GM18951 (cell line): ENCODE results near the gene ANKS4B.

ENCODE experiments used
- POLR2A ChIP-seq: IDR thresholded peaks from 4 replicates; pipeline ENCODE4 v1.6.1; 2011; ENCODE audit warnings: mild to moderate bottlenecking; ENCODE audit not compliant: insufficient read length, insufficient read depth; ENCODE audit errors: extremely low read depth
- in situ Hi-C: fragments of 300-500 bp; cut with MboI; formaldehyde crosslinking; loops from one replicate; pipeline ENCODE4 v1.12.0; 2022; ENCODE audit warnings: low sequenced_read_pairs, mixed read lengths, inconsistent platforms; ENCODE audit not compliant: unreplicated experiment

ANKS4B gene, protein sequence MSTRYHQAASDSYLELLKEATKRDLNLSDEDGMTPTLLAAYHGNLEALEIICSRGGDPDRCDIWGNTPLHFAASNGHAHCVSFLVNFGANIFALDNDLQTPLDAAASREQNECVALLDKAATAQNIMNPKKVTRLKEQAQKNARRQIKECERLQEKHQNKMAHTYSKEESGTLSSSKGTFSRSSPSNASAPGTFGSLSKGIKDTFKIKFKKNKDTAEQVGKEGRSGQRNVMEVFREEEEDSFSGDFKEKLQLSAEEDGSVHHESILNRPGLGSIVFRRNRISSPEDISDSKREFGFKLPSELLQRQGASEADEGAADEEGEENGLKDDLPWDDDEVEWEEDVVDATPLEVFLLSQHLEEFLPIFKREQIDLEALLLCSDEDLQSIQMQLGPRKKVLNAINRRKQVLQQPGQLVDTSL

DNA sequence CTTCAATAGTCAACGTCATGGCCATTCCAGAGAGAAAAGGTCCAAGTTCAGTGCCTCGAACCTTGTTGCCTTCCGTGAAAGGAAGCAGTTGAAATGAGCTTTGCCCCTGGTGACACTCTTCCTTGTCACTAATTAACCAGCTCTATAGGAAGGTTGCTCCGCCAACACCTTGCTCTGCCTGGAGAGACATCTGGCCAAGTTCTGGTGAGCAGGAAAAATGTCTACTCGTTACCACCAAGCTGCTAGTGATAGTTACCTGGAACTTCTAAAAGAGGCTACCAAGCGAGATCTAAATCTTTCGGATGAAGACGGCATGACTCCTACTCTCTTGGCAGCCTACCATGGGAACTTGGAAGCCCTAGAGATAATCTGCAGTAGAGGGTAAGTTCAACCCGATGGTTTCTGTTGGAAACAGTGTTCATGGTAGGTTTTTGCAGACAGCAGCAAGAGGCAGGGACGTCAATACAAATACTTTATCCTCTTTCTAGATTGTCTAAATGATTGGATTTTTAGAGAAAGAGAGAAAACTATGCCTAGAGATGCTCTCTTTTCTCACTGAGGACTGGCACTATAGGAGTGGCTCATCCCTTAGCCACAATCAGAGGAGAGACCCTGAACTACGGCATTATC lies at the start of gene ANKS4B:
TSS of gene ANKS4B (plus strand) at position 179 of the 630 bp plus-strand sequence. CDS start at position 218, 39 bp downstream.
- in situ Hi-C loops: no loop called here
- TF ChIP-seq POLR2A: no peak

GRCh38 chr16:21183995-21184394 lies 49.5 kb upstream of the ANKS4B start:
- TF ChIP-seq POLR2A: no peak
- in situ Hi-C loops: loop anchor here (10.0 kb wide), 1 partner anchor 391 kb away; no protein-coding TSS in a partner anchor

GRCh38 chr16:21184834-21185233 lies 48.7 kb upstream of the ANKS4B start:
- no peak for TF ChIP-seq POLR2A
- in situ Hi-C loops: loop anchor here (10.0 kb wide), 1 partner anchor 390 kb away; no protein-coding TSS in a partner anchor

DNA sequence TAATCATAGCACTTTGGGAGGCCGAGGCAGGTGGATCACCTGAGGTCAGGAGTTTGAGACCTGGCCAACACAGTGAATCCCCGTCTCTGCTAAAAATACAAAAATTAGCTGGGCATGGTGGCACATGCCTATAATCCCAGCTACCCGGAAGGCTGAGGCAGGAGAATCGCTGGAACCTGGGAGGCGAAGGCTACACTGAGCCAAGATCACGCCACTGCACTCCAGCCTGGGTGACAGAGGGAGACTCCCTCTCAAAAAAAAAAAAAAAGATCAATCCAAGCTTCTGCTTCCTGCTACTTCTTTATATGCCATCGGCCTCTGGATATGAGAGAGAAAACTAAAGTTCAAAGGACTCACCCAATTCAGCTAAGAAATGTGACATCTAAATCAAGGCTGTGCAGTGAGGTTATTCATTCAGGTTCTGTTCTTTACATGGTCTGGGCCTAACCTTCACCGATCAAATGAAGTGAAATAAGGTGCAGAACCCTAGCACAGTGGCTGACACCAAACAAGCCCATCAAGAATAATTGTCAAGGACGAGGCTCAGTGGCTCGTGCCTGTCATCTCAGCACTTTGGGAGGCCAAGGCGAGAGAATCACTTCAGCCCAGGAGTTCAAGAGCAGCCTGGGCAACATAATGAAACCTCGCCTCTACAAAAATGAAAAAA lies 47.7 kb upstream of the ANKS4B start:
- in situ Hi-C loops: loop anchor here (10.0 kb wide), 1 partner anchor 389 kb away; no protein-coding TSS in a partner anchor

DNA sequence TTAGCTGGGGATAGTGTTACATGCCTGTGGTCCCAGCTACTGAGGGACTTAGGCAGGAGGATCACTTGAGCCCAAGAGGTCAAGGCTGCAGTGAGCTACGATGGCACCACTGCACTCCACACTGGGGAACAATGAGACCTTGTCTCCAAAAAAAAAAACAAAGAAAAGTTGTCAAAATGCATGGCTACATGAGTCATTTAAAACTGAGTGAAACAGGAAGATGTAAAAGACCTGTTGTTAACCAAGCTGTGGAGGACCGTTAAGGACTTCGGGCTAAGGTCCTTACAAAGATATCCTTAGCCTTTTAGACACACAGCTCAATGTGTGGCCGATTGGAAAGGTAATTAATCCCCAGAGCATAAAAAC lies 47.2 kb upstream of the ANKS4B start:
- TF ChIP-seq POLR2A: no peak
- in situ Hi-C loops: loop anchor here (10.0 kb wide), 1 partner anchor 388 kb away; no protein-coding TSS in a partner anchor

More for the DNA sequence above, 47.7 kb upstream of the ANKS4B start:
- TF ChIP-seq POLR2A: no peak

DNA sequence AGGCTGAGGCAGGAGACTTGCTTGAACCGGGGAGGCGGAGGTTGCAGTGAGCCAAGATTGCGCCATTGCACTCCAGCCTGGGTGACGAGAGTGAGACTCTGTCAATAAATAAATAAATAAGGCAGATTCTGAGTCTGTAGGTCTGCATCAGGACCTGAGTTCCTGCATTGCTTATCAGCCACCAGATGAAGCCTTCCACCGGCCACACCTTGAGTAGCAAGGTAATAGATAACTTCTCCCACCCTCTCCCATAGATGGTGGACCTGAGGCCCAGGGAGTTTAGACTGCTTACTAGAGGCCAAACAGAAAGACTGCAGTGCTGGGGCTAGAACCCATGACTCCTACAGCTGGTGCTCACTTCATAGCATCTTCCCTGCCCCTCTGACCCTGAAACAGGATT lies 44.2 kb upstream of the ANKS4B start:
- in situ Hi-C loops: loop anchor here (10.0 kb wide), 1 partner anchor 385 kb away; no protein-coding TSS in a partner anchor
- TF ChIP-seq POLR2A: no peak

GRCh38 chr16:21190013-21190412 lies 43.5 kb upstream of the ANKS4B start:
- in situ Hi-C loops: loop anchor here (10.0 kb wide), 1 partner anchor 85 kb away; the partner anchor contains the start of gene CRYM

GRCh38 chr16:21190599-21190998 lies 42.9 kb upstream of the ANKS4B start:
- no peak for TF ChIP-seq POLR2A
- in situ Hi-C loops: loop anchor here (10.0 kb wide), 1 partner anchor 84 kb away; the partner anchor contains the start of gene CRYM

More at GRCh38 chr16:21190013-21190412, 43.5 kb upstream of the ANKS4B start:
- no peak for TF ChIP-seq POLR2A

- in situ Hi-C loops: loop anchor here (10.0 kb wide), 1 partner anchor 82 kb away; the partner anchor contains the start of gene CRYM
- TF ChIP-seq POLR2A: no peak
Measured at GRCh38 chr16:21192991-21193390, 40.5 kb upstream of the ANKS4B start.

DNA sequence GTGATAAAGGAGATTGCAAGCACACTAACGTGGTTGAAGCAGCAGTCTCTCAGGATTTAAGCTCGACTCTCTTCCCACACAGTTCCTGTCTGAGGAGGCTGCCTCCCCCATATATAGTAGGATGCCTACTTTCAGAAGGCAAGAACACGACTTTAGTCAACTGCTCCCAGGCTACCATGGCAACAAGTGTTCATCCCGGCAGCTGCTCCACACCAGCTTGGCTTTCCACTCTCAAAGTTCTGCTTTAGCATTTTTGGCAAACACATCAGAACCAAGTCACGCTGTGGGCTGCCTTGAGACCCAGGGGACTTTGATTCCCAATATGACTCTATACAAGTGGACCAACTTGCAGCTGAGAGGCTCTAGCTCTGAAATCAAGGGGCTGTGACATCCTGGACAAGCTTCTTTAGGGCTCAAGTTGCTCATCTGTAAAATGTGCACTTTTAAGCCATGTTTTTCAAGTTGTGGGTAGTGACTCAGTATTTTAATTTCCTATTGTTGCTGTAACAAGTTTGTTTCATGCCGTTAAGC lies 38.7 kb upstream of the ANKS4B start:
- TF ChIP-seq POLR2A: no peak
- in situ Hi-C loops: loop anchor here (10.0 kb wide), 1 partner anchor 80 kb away; the partner anchor contains the start of gene CRYM

- in situ Hi-C loops: loop anchor here (10.0 kb wide), 1 partner anchor 79 kb away; the partner anchor contains the start of gene CRYM
Measured at GRCh38 chr16:21195330-21195729, 38.2 kb upstream of the ANKS4B start.

DNA sequence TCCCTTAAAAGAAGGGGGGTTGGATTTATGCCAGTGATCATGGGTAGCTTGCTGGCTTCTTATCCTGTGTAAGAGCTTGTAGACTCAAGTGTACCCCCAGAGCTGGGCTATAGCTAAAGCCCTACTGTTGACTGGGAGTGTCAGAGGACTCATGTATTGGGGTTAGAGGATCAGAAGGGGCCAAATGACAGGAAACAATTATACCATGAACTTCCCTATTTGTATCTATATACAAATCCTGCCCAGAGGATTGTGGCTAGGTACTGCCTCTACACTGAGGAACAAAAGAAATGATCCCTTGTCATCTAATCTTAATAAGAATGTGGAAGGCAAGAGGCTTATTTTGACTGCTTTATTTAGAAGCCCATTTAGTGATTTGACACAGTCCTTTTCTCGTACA lies 36.4 kb upstream of the ANKS4B start:
- TF ChIP-seq POLR2A: no peak
- in situ Hi-C loops: loop anchor here (10.0 kb wide), 1 partner anchor 78 kb away; the partner anchor contains the start of gene CRYM

- TF ChIP-seq POLR2A: no peak
- in situ Hi-C loops: loop anchor here (10.0 kb wide), 1 partner anchor 77 kb away; the partner anchor contains the start of gene CRYM
Measured at GRCh38 chr16:21197621-21198020, 35.9 kb upstream of the ANKS4B start.
